Central memory CD8-positive, alpha-beta T cell (primary cell): ENCODE results near the gene IRAK3.
"Not testable (repeated sequence)": the region's sequence is repeated elsewhere in the genome, so short reads cannot be mapped to it uniquely, and the experiment has no call there.

Source experiments
- ATAC-seq: fragments of 150-1000 bp; cut with Tn5 transposase; replicated peaks from 2 replicates; pipeline ENCODE4 v1.10.0; 2022; ENCODE audit warnings: mild to moderate bottlenecking, moderate FRiP score, moderate number of reproducible peaks; ENCODE audit not compliant: poor library complexity, severe bottlenecking; ENCODE audit errors: extremely low read depth
- DNase-seq, 2 donors: peaks; one replicate each; pipeline ENCODE4 v3.0.0; 2021; ENCODE audit warnings: low spot score in 2 of 2
- H3K27ac Mint-ChIP-seq: one replicate; pipeline ENCODE4 v1.8.0; 2022; ENCODE audit warnings: low read depth, mild to moderate bottlenecking, moderate library complexity, mixed read lengths
- H3K27me3 Mint-ChIP-seq: one replicate; pipeline ENCODE4 v1.8.0; 2022; ENCODE audit warnings: mixed read lengths
- H3K36me3 Mint-ChIP-seq: one replicate; pipeline ENCODE4 v1.8.0; 2022; ENCODE audit warnings: mild to moderate bottlenecking, moderate library complexity, mixed read lengths; ENCODE audit not compliant: insufficient read depth
- H3K4me1 Mint-ChIP-seq: one replicate; pipeline ENCODE4 v1.8.0; 2022; ENCODE audit warnings: mixed read lengths
- H3K4me3 Mint-ChIP-seq: one replicate; pipeline ENCODE4 v1.8.0; 2022; ENCODE audit warnings: mild to moderate bottlenecking, moderate library complexity, mixed read lengths
- H3K9me3 Mint-ChIP-seq: one replicate; pipeline ENCODE4 v1.8.0; 2022; ENCODE audit warnings: mixed read lengths

IRAK3 gene

GRCh38 chr12:66160704-66161103, 28.3 kb upstream of the IRAK3 start:
- no peak overlapping the region for H3K27ac Mint-ChIP-seq

DNA sequence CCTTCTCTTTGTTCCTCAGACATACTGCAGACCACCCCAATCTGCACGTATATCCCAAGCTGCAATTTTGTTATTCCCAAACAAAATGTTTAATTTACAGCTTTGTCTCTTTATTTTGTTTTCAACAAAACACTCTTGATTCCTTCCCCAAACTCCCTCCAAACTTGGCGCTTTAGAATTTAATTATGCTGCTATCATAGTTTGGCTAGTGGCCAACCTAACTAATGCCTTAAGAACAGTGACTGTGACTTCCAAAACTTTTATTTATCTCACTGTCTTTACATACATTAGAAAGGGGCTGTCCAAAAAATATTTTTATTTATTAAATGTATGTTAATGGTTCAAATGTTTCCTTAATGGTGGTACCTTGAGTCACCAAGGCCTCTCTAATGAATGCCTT, 26.3 kb upstream of the IRAK3 start:
- H3K9me3 Mint-ChIP-seq, result no peaks in the 10 kb centered on the region
- DNase-seq, result no peak
- ATAC-seq, result no peak
- H3K27me3 Mint-ChIP-seq, result no peaks in the 10 kb centered on the region
- H3K36me3 Mint-ChIP-seq, result peaks cover 10% of the 10 kb centered on the region
- no peak overlapping the region for H3K4me3 Mint-ChIP-seq
- H3K4me1 Mint-ChIP-seq, result peaks cover 67% of the 10 kb centered on the region
- peak overlapping the region; percentile 70 for H3K27ac Mint-ChIP-seq

More at GRCh38 chr12:66160704-66161103, 28.3 kb upstream of the IRAK3 start:
- H3K36me3 Mint-ChIP-seq, result peaks cover 8% of the 10 kb centered on the region
- H3K4me3 Mint-ChIP-seq, result no peak overlapping the region
- peaks cover 73% of the 10 kb centered on the region for H3K4me1 Mint-ChIP-seq
- DNase-seq (no peak), ATAC-seq (no peak)
- no peaks in the 10 kb centered on the region for H3K27me3 Mint-ChIP-seq
- H3K9me3 Mint-ChIP-seq, result no peaks in the 10 kb centered on the region

GRCh38 chr12:66163289-66163688, 25.7 kb upstream of the IRAK3 start:
- no peak for ATAC-seq
- peaks cover 12% of the 10 kb centered on the region for H3K36me3 Mint-ChIP-seq
- peaks cover 70% of the 10 kb centered on the region for H3K4me1 Mint-ChIP-seq
- no peak overlapping the region for H3K4me3 Mint-ChIP-seq
- no peaks in the 10 kb centered on the region for H3K9me3 Mint-ChIP-seq
- no peak for DNase-seq
- peak overlapping the region; percentile 70 for H3K27ac Mint-ChIP-seq
- no peaks in the 10 kb centered on the region for H3K27me3 Mint-ChIP-seq

DNA sequence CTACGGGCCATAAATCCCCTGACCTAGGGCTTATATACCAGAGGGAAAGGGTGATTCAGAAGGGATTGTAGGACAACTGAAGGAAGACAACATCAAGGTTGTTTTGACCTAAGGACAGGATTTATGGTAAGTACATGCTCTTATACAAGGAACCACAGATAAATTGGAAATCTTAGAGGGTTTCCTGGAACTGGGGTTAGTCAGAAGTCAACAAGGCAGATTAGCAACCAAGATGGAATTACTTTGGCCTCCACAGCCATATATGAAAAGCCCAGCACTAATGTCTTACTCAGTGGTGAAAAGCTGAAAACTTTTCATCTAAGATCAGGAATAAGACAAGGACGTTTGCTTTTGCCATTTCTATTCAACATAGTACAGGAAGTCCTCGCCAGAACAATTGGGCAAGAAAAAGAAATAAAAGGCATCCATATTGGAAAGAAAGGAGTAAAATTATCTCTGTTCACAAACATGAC, 24.6 kb upstream of the IRAK3 start:
- Mint-ChIP-seq H3K4me3 (no peak overlapping the region), H3K27ac (peak overlapping the region; percentile 70), H3K4me1 (peaks cover 74% of the 10 kb centered on the region), H3K9me3 (no peaks in the 10 kb centered on the region), H3K36me3 (peaks cover 21% of the 10 kb centered on the region), H3K27me3 (no peaks in the 10 kb centered on the region)
- DNase-seq (no peak), ATAC-seq (no peak)

DNA sequence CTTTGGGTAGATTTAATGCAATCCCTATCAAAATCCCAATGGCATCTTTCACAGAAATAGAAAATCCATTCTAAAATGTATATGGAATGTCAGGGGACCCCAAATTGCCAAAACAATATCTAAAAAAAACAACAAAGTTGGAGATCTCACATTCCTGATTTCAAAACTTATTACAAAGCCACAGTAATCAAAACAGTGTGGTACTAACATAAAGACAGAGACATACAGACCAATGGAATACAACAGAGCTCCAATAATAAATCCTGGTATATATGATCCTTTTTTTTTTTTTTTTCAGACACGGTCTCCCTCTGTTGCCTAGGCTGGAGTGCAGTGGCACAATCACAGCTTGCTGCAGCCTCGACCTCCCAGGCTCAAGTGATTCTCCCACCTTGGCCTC, 23.9 kb upstream of the IRAK3 start:
- no peak overlapping the region for H3K4me3 Mint-ChIP-seq
- DNase-seq, result no peak
- H3K27me3 Mint-ChIP-seq, result no peaks in the 10 kb centered on the region
- H3K36me3 Mint-ChIP-seq, result peaks cover 24% of the 10 kb centered on the region
- H3K4me1 Mint-ChIP-seq, result peaks cover 67% of the 10 kb centered on the region
- no peaks in the 10 kb centered on the region for H3K9me3 Mint-ChIP-seq
- no peak overlapping the region for H3K27ac Mint-ChIP-seq
- no peak for ATAC-seq

DNA sequence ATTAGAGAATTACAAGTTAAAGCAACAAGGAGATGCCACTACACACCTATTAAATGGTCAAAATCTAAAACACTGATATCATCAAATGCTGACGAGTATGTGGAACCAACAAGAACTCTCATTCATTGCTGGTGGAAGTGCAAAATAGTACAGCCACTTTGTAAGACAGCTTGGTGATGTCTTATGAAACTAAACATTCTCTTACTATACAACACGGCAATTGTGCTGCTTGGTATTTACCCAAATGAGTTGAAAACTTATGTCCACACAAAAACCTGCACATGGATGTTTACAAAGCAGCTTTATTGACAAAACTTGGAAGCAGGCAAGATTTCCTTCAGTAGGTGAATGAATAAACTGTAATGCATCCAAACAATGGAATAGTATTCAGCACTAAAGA, 22.5 kb upstream of the IRAK3 start:
- DNase-seq (no peak), ATAC-seq (no peak)
- H3K4me3 Mint-ChIP-seq, result peak overlapping the region; percentile 16
- H3K27ac Mint-ChIP-seq, result peak overlapping the region; percentile 82
- H3K27me3 Mint-ChIP-seq, result no peaks in the 10 kb centered on the region
- H3K4me1 Mint-ChIP-seq, result peaks cover 75% of the 10 kb centered on the region
- H3K36me3 Mint-ChIP-seq, result peaks cover 24% of the 10 kb centered on the region
- H3K9me3 Mint-ChIP-seq, result no peaks in the 10 kb centered on the region

DNA sequence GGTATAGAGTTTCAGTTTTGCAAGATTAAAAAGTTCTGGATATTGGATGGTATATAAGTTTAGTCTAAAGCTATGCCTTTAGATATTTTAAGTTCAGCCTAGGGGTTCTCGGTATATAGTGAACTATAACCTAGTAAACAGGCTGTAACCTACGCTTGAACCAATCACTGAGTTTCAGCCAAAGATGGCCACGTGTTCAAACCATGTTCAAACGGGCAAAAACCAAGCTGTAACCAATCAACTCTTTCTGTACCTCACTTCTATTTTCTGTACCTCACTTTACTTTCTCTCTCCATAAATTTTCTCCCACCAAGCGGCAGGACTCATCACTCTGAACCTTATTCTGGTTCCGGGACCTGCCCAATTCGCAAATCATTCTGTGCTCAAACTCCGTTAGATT, 20.6 kb upstream of the IRAK3 start:
- Mint-ChIP-seq H3K36me3 (peaks cover 24% of the 10 kb centered on the region), H3K27me3 (no peaks in the 10 kb centered on the region), H3K9me3 (no peaks in the 10 kb centered on the region), H3K4me3 (peak overlapping the region; percentile 95), H3K27ac (peak overlapping the region; percentile 99), H3K4me1 (peaks cover 58% of the 10 kb centered on the region)
- no peak for DNase-seq
- no peak for ATAC-seq

DNA sequence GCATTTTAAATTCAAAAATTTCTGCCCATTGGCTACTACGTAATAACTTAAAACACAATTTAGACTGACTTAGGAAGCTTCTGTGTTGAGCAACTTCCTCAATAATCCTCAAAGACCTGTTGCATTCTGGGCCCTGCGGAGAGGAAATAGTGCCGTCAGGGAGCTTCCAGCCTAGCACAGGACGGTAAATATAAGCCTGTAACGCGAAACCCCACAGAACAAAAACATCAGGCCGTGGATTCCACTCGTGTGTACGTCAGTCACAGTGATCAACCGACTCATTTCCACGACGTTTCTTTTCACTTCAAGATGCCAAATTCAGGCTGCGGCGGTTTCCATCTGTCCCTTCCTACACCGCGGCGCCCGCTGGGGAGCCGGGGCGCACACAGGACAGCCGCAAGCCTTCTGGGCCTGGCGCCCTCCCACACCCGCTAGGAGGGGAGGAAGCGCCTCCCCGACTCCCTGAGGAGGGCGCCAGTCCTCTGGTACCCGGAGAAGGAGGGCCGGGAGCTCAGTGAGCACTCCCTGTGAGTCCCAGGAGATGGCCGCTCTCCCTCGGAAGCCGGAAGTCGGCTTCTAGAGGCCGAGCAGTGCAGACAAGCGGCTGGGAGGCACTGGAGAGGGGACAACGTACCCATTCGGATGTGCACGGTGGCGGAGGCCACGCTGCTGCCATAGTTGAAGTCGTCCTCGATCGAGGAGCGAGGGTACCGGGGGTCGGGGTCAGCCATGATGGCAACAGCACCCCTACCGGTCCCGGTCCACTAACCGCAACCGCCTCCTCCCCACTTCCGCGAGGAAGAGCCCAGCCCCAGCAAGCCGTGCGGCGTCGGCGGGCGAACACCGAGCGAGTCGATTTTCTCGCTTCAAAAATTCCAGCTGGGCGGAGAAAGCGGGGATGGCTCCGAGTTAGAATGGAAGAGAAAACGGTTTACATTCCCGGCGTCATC, 19.5 kb upstream of the IRAK3 start, which contains the start of gene TMBIM4:
TSS of gene TMBIM4 (minus strand) at position 776 of the 950 bp plus-strand sequence. CDS start at position 731, 45 bp downstream.
- peak; percentile 68 to 74 for DNase-seq
- H3K27me3 Mint-ChIP-seq, result no peaks in the 10 kb centered on the region
- ATAC-seq, result peak; percentile 85
- no peaks in the 10 kb centered on the region for H3K9me3 Mint-ChIP-seq
- H3K4me1 Mint-ChIP-seq, result peaks cover 47% of the 10 kb centered on the region
- peak within 1 kb of the TSS; percentile 99 for H3K27ac Mint-ChIP-seq
- peaks cover 22% of the 10 kb centered on the region for H3K36me3 Mint-ChIP-seq
- peak within 1 kb of the TSS; percentile 95 for H3K4me3 Mint-ChIP-seq

- peaks cover 39% of the 10 kb centered on the region for H3K4me1 Mint-ChIP-seq
- H3K27ac Mint-ChIP-seq, result peak overlapping the region; percentile 99
- peaks cover 6% of the 10 kb centered on the region for H3K27me3 Mint-ChIP-seq
Observed at GRCh38 chr12:66170606-66171005, 18.4 kb upstream of the IRAK3 start.

DNA sequence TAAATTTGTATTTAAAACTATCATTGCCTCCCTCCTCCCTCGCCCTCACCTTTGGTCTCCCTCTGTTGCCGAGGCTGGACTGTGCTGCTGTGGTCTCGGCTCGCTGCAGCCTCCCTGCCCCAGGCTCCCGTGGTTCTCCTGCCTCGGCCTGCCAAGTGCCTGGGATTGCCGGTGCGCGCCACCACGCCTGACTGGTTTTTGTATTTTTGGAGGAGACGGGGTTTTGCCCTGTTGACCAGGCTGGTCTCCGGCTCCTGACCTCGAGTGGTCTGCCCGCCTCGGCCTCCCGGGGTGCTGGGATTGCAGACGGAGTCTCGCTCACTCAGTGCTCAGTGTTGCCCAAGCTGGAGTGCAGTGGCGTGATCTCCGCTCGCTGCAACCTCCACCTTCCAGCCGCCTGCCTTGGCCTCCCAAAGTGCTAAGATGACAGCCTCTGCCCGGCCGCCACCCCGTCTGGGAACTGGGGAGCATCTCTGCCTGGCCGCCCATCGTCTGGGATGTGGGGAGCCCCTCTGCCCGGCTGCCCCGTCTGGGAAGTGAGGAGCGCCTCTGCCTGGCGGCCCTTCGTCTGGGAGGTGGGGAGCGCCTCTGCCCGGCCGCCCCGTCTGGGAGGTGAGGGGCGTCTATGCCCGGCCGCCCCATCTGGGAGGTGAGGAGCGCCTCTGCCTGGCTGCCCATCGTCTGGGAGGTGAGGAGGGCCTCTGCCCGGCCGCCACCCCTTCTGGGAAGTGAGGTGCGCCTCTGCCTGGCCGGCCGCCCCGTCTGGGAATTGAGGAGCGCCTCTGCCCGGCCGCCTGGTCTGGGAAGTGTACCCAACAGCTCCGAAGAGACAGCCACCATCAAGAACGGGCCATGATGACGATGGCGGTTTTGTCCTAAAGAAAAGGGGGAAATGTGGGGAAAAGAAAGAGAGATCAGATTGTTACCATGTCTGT, 14.4 kb upstream of the IRAK3 start:
- H3K4me3 Mint-ChIP-seq, H3K9me3 Mint-ChIP-seq, ATAC-seq, H3K4me1 Mint-ChIP-seq, H3K36me3 Mint-ChIP-seq, DNase-seq, H3K27ac Mint-ChIP-seq: not testable (repeated sequence)
- H3K27me3 Mint-ChIP-seq, result peaks cover 31% of the 10 kb centered on the region

More at GRCh38 chr12:66170606-66171005, 18.4 kb upstream of the IRAK3 start:
- DNase-seq, result no peak
- Mint-ChIP-seq H3K9me3 (no peaks in the 10 kb centered on the region), H3K4me3 (peak overlapping the region; percentile 95), H3K36me3 (peaks cover 19% of the 10 kb centered on the region)
- no peak for ATAC-seq

DNA sequence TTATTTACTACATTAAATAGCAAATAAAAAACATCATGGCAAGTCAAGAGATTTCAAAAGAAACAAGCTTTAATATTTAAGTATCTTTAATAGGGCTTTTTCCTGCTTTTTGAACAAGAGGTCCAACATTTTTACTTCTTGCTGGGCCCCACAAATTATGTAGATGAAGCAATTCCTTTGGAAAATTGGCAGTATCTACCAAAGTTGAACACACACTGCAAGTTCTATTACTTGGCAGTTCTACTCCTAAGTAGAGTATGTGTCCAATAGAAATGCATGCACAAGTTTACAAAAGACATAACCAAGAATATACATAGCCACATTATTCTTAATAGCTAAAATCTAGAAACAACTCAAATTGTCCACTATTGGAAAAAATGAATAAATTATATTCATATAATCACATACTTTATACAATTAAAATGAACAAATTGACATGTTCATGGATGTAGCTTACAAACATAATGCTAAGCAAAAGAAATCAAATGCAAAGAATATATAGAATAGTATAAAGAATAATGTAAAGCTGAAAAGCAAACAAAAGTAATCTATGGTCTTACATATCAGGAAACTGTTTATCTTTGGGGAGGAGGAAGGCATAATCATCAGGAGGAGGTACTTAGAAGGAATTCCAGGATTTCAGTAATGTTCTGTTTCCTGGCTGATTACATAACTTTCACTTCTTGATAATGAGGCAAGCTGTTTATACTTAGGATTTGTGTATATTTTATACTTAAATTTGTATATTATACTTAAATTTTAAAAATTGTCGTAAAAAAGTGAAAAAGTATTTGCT, 12.7 kb upstream of the IRAK3 start:
- no peak overlapping the region for H3K27ac Mint-ChIP-seq
- no peaks in the 10 kb centered on the region for H3K4me1 Mint-ChIP-seq
- no peaks in the 10 kb centered on the region for H3K9me3 Mint-ChIP-seq
- ATAC-seq (no peak), DNase-seq (no peak)
- H3K4me3 Mint-ChIP-seq, result no peak overlapping the region
- peaks cover 31% of the 10 kb centered on the region for H3K27me3 Mint-ChIP-seq
- H3K36me3 Mint-ChIP-seq, result no peaks in the 10 kb centered on the region

- H3K4me3 Mint-ChIP-seq, result no peak overlapping the region
- ATAC-seq (no peak), DNase-seq (no peak)
- H3K27me3 Mint-ChIP-seq, result peaks cover 67% of the 10 kb centered on the region
- H3K36me3 Mint-ChIP-seq, result no peaks in the 10 kb centered on the region
- H3K9me3 Mint-ChIP-seq, result peaks cover 6% of the 10 kb centered on the region
- no peaks in the 10 kb centered on the region for H3K4me1 Mint-ChIP-seq
- no peak overlapping the region for H3K27ac Mint-ChIP-seq
Observed at GRCh38 chr12:66182956-66183355, 6.1 kb upstream of the IRAK3 start.
